HepG2 (cell line): ENCODE results near the gene MAGT1. TPM values are rescaled to one million over a fixed set of nuclear protein-coding genes. Genes with fewer than 3 reads are reported as not detected.
A peak's percentile ranks its signal among the peaks of the same experiment; 100 is the strongest.

ENCODE experiments used
- KAT2B ChIP-seq: fragments of 150-350 bp; IDR thresholded peaks from 2 replicates; pipeline ENCODE4 v1.6.1; 2014; ENCODE audit warnings: low read depth, low read length, borderline replicate concordance
- PHB2 ChIP-seq: fragments of 450-650 bp; IDR thresholded peaks from 2 replicates; pipeline ENCODE4 v1.6.1; 2018; ENCODE audit not compliant: partially characterized antibody
- PLRG1 ChIP-seq: fragments of 450-650 bp; conservative IDR thresholded peaks from 2 replicates; pipeline ENCODE4 v1.6.1; 2016
- RARG ChIP-seq: sonication (generic); formaldehyde crosslinking; IDR thresholded peaks from 2 replicates; pipeline ENCODE4 v1.4.0; 2020; ENCODE audit warnings: low read depth, mild to moderate bottlenecking, missing genetic modification reagents
- RBFOX2 ChIP-seq: fragments of 200-400 bp; formaldehyde crosslinking; IDR thresholded peaks from 2 replicates; pipeline ENCODE4 v1.6.1; 2017; ENCODE audit warnings: low read depth, mild to moderate bottlenecking, low read length
- RFX5 ChIP-seq: IDR thresholded peaks from 2 replicates; pipeline ENCODE4 v1.6.1; 2011; ENCODE audit warnings: low read depth, low read length, improper control_type of control experiment
- RXRA ChIP-seq: sonication (generic); formaldehyde crosslinking; IDR thresholded peaks from 2 replicates; pipeline ENCODE4 v1.5.1; 2020; ENCODE audit warnings: missing genetic modification reagents
- SRSF4 ChIP-seq: fragments of 200-400 bp; formaldehyde crosslinking; IDR thresholded peaks from one replicate; pipeline ENCODE4 v1.6.1; 2018; ENCODE audit warnings: mild to moderate bottlenecking, low read depth, low read length, moderate library complexity; ENCODE audit not compliant: poor library complexity, severe bottlenecking
- TBP ChIP-seq: sonication (generic); formaldehyde crosslinking; IDR thresholded peaks from 2 replicates; pipeline ENCODE4 v1.5.0; 2020; ENCODE audit warnings: missing genetic modification reagents
- ZNF546 ChIP-seq: sonication (generic); formaldehyde crosslinking; conservative IDR thresholded peaks from 2 replicates; pipeline ENCODE4 v1.8.1; 2023; ENCODE audit warnings: mild to moderate bottlenecking, missing genetic modification reagents
- ZNF790 ChIP-seq: sonication (generic); formaldehyde crosslinking; IDR thresholded peaks from 2 replicates; pipeline ENCODE4 v1.8.0; 2022; ENCODE audit warnings: missing genetic modification reagents, mild to moderate bottlenecking, borderline replicate concordance
- ZNF841 ChIP-seq: sonication (generic); formaldehyde crosslinking; IDR thresholded peaks from 2 replicates; pipeline ENCODE4 v1.8.1; 2023; ENCODE audit warnings: missing genetic modification reagents, borderline replicate concordance
- polyA plus RNA-seq, 8 experiments: library from polyadenylated mRNA; depleted of rRNA in 3 of 8; stranded (reverse) in 7 of 8; unstranded in 1 of 8; fragments of >200 nt; fragmentation: Illumina TruSeq in 4 of 8; extraction: Trizol in 4 of 8; gene quantifications; 2 replicates each; pipeline versions ENCODE4 v1.2.1 to v1.2.3, GENCODE V29; 2011 to 2016; ENCODE audit warnings: low read depth in 4 of 8, missing spikeins in 1 of 8, mixed read lengths in 1 of 8; ENCODE audit not compliant: insufficient read depth in 1 of 8
- total RNA-seq, 5 experiments: library from RNA; depleted of rRNA; stranded (reverse); fragments of >200 nt; fragmentation: Illumina TruSeq; extraction: Trizol; gene quantifications; 2 replicates each; pipeline ENCODE4 v1.2.3, GENCODE V29; 2016; ENCODE audit warnings: low read depth in 1 of 5
- TF ChIP-seq, protein P1 (sequence below): IDR thresholded peaks from 2 replicates; pipeline ENCODE4 v1.6.1; 2012; ENCODE audit warnings: low read depth, low read length, improper control_type of control experiment
- TF ChIP-seq, protein P2 (sequence below): sonication (generic); formaldehyde crosslinking; IDR thresholded peaks from 2 replicates; pipeline ENCODE4 v1.8.1; 2023; ENCODE audit warnings: mild to moderate bottlenecking, missing genetic modification reagents
- TF ChIP-seq, protein P3 (sequence below): sonication (generic); formaldehyde crosslinking; IDR thresholded peaks from 2 replicates; pipeline ENCODE4 v1.5.0; 2020; ENCODE audit warnings: missing genetic modification reagents
- TF ChIP-seq, protein P4 (sequence below): sonication (generic); formaldehyde crosslinking; IDR thresholded peaks from 2 replicates; pipeline ENCODE4 v1.5.1; 2020; ENCODE audit warnings: missing genetic modification reagents, mild to moderate bottlenecking, borderline replicate concordance
- TF ChIP-seq, protein P5 (sequence below): sonication (generic); formaldehyde crosslinking; IDR thresholded peaks from 2 replicates; pipeline ENCODE4 v1.8.1; 2023; ENCODE audit warnings: mild to moderate bottlenecking, inconsistent platforms, moderate library complexity, missing genetic modification reagents, borderline replicate concordance
- TF ChIP-seq, protein P6 (sequence below): sonication (generic); formaldehyde crosslinking; IDR thresholded peaks from 2 replicates; pipeline ENCODE4 v1.4.0; 2020; ENCODE audit warnings: missing genetic modification reagents, borderline replicate concordance

The MAGT1 gene
- total and polyA plus RNA-seq, 2 of the 13 experiments (the other 11 are each of a cell fraction or from before 2014, with no cell fraction given) = 38.0 to 75.0 TPM

DNA sequence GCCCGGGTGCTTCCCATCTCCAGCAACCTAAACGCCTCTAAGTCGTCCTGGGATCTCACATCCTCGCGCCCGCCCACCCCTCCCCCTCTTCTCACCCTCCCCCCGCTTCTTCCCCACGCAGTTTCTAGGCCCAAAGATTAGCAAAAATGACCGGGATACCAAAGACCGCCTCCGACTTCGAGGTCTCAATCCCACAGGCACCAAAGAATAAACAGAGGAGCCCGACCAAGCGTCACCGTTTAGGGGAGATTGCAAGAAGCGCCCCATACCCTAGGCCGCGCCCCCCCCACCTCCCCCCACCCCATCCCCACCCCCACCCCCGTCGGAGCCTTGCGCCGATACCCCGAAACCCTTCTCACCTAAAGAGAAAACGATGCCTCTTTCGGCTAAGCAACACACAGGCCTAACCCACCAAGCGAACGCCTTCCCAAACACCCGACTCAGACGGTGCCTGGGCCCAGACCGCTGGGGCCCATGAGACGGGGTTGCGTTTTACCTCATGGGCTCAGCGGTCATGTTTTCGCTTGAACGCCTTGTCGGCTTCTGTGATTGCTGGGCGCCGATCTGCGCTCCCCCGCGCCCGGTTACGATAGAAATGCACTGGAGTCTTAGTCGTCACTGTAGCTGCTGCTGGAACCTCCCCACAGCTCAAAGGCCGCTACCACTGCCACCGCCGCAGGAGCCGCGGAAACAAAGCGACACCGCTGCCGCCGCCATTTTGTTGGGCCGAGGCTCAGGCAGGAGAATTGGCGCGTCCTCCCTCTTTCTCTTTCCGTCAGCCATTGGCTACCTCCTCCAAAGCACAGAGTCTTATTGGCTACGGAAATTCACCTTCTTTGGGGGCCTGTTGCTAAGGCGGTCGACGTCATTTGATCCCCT lies 109.5 kb downstream of the MAGT1 start, which contains the start of gene ATRX (continued):
- TF ChIP-seq, protein P1, sequence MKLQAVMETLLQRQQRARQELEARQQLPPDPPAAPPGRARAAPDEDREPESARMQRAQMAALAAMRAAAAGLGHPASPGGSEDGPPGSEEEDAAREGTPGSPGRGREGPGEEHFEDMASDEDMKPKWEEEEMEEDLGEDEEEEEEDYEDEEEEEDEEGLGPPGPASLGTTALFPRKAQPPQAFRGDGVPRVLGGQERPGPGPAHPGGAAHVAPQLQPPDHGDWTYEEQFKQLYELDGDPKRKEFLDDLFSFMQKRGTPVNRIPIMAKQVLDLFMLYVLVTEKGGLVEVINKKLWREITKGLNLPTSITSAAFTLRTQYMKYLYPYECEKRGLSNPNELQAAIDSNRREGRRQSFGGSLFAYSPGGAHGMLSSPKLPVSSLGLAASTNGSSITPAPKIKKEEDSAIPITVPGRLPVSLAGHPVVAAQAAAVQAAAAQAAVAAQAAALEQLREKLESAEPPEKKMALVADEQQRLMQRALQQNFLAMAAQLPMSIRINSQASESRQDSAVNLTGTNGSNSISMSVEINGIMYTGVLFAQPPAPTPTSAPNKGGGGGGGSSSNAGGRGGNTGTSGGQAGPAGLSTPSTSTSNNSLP = no peak
- TF ChIP-seq TBP (no peak), PHB2 (no peak), KAT2B (no peak), ZNF841 (CRISPR knock-in tag) (no peak), RARG (CRISPR knock-in tag) (no peak), SRSF4 (no peak), RXRA (CRISPR knock-in tag) (no peak), PLRG1 (no peak), ZNF546 (no peak), RFX5 (peak; percentile 96), ZNF790 (CRISPR knock-in tag) (no peak), RBFOX2 (peak; percentile 80)
- TF ChIP-seq, protein P2, sequence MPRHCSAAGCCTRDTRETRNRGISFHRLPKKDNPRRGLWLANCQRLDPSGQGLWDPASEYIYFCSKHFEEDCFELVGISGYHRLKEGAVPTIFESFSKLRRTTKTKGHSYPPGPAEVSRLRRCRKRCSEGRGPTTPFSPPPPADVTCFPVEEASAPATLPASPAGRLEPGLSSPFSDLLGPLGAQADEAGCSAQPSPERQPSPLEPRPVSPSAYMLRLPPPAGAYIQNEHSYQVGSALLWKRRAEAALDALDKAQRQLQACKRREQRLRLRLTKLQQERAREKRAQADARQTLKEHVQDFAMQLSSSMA (CRISPR knock-in tag) = no peak
- TF ChIP-seq, protein P3, sequence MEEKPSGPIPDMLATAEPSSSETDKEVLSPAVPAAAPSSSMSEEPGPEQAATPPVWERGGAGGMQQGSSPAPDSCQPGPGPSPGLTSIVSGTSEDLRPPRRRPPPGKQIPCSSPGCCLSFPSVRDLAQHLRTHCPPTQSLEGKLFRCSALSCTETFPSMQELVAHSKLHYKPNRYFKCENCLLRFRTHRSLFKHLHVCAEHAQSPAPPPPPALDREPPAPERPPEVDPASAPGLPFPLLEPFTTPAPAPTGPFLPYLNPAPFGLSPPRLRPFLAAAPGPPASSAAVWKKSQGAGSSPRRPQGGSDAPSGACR (CRISPR knock-in tag) = no peak
- TF ChIP-seq, protein P4, sequence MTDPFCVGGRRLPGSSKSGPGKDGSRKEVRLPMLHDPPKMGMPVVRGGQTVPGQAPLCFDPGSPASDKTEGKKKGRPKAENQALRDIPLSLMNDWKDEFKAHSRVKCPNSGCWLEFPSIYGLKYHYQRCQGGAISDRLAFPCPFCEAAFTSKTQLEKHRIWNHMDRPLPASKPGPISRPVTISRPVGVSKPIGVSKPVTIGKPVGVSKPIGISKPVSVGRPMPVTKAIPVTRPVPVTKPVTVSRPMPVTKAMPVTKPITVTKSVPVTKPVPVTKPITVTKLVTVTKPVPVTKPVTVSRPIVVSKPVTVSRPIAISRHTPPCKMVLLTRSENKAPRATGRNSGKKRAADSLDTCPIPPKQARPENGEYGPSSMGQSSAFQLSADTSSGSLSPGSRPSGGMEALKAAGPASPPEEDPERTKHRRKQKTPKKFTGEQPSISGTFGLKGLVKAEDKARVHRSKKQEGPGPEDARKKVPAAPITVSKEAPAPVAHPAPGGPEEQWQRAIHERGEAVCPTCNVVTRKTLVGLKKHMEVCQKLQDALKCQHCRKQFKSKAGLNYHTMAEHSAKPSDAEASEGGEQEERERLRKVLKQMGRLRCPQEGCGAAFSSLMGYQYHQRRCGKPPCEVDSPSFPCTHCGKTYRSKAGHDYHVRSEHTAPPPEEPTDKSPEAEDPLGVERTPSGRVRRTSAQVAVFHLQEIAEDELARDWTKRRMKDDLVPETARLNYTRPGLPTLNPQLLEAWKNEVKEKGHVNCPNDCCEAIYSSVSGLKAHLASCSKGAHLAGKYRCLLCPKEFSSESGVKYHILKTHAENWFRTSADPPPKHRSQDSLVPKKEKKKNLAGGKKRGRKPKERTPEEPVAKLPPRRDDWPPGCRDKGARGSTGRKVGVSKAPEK = no peak
- TF ChIP-seq, protein P5, sequence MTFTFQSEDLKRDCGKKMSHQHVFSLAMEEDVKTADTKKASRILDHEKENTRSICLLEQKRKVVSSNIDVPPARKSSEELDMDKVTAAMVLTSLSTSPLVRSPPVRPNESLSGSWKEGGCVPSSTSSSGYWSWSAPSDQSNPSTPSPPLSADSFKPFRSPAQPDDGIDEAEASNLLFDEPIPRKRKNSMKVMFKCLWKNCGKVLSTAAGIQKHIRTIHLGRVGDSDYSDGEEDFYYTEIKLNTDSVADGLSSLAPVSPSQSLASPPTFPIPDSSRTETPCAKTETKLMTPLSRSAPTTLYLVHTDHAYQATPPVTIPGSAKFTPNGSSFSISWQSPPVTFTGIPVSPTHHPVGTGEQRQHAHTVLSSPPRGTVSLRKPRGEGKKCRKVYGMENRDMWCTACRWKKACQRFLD = no peak
- TF ChIP-seq, protein P6, sequence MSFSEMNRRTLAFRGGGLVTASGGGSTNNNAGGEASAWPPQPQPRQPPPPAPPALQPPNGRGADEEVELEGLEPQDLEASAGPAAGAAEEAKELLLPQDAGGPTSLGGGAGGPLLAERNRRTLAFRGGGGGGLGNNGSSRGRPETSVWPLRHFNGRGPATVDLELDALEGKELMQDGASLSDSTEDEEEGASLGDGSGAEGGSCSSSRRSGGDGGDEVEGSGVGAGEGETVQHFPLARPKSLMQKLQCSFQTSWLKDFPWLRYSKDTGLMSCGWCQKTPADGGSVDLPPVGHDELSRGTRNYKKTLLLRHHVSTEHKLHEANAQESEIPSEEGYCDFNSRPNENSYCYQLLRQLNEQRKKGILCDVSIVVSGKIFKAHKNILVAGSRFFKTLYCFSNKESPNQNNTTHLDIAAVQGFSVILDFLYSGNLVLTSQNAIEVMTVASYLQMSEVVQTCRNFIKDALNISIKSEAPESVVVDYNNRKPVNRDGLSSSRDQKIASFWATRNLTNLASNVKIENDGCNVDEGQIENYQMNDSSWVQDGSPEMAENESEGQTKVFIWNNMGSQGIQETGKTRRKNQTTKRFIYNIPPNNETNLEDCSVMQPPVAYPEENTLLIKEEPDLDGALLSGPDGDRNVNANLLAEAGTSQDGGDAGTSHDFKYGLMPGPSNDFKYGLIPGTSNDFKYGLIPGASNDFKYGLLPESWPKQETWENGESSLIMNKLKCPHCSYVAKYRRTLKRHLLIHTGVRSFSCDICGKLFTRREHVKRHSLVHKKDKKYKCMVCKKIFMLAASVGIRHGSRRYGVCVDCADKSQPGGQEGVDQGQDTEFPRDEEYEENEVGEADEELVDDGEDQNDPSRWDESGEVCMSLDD = no peak
